SK-N-MC (cell line): ENCODE results near the gene DSCAML1.

Experiments used
- DNase-seq: peaks from one replicate; pipeline ENCODE4 v3.0.0-alpha.2; 2011; ENCODE audit warnings: low read depth, low spot score
- H3K27ac ChIP-seq: fragments of 200-600 bp; sonication (generic); 2 replicates; pipeline ENCODE4 v1.5.1; 2016; ENCODE audit warnings: mixed run types
- H3K36me3 ChIP-seq: fragments of 200-600 bp; sonication (generic); 2 replicates; pipeline ENCODE4 v1.6.1; 2017; ENCODE audit warnings: antibody characterized with exemption, low read length, mixed read lengths; ENCODE audit not compliant: insufficient read depth
- H3K4me3 ChIP-seq: fragments of 200-600 bp; sonication (generic); 2 replicates; pipeline ENCODE4 v1.5.1; 2016
- H3K9ac ChIP-seq: fragments of 200-600 bp; sonication (generic); 2 replicates; pipeline ENCODE4 v1.8.0; 2017; ENCODE audit warnings: mixed run types, mixed read lengths; ENCODE audit not compliant: insufficient read length
- H3K9me3 ChIP-seq: fragments of 200-600 bp; sonication (generic); 2 replicates; pipeline ENCODE4 v1.6.1; 2017; ENCODE audit warnings: low read depth, mild to moderate bottlenecking, antibody characterized with exemption, low read length, moderate library complexity, mixed read lengths
- EZH2 ChIP-seq: fragments of 200-600 bp; sonication (generic); IDR thresholded peaks from one replicate; pipeline ENCODE4 v1.6.1; 2017; ENCODE audit warnings: antibody characterized with exemption
- FOXP2 ChIP-seq: optimal IDR thresholded peaks from 2 replicates; pipeline ENCODE3; 2011; ENCODE audit warnings: mild to moderate bottlenecking, moderate library complexity; ENCODE audit not compliant: insufficient read depth; ENCODE audit errors: extremely low read length, control extremely low read depth
- POLR2AphosphoS5 ChIP-seq: IDR thresholded peaks from 2 replicates; pipeline ENCODE4 v1.6.1; 2012; ENCODE audit warnings: mild to moderate bottlenecking, low read depth, low read length, borderline replicate concordance

Gene DSCAML1

DNA sequence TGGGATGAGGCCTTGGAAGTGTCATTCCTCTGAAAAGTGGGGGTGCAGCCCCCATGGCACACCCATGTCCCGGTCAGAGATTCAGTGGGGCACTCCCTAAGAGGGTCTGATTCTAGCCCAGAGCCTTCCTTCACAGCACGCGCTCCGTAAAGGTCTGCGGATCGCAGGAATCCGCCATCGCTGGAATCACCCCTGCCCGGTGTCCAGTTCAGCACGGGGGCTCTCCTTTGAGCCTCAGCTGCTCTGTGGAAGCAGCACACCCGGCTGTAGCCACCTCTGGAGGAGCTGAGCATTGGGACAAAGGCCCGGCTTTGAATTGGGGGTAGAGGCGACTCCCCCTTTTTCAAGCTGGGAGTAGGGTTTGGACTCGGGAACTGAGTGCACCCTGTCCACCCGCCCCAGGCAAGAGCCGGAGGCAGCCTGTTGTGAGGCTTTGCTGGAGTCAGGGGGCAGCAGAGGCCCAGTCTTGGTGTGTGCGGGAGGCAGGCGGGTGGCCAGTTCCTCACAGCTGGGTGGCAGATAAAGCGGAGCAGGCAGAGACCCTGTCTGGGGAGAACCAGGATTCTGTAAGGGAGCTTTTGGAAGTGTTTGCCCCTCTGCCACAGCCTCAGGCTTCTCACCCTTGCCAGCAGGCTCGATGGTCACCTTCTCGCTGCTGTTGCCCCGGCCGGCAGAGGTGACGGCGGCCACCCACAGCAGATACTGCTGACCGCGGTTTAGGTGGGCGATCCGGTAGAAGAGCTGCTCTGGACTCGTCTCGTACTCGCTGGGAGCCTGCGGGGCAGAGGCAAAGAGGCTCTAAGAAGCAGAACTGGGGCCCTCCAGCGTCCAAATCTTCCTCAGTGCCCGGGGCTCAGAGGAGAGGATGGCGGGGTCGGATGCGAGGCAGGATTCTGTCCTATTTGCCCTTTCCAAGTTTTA lies 353.5 kb downstream of the DSCAML1 start:
- Histone ChIP-seq H3K9me3 (no peaks in the 10 kb centered on the region), H3K9ac (no peak overlapping the region), H3K36me3 (no peaks in the 10 kb centered on the region), H3K4me3 (no peak overlapping the region), H3K27ac (no peak overlapping the region)
- DNase-seq: no peak
- TF ChIP-seq EZH2 (no peak), FOXP2 (no peak), POLR2AphosphoS5 (no peak)

DNA sequence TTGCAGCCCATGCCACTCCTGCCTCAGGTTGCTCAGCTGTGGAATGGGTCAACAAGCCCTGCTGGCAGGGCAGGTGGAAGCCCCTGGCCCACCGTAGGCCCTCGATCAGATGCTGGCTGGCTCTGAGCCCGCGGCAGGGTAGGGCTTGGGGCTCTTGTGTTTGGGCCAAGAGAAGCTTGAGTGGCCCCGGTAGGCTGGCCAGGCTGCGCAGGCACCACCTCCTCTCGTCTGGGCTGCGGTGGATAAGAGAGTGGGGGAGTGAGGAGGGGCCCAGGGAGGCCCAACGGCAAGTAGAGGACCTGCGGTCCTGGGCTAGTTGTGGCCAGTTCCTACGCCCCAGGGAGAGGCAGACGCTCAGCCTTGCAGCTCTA lies 354.2 kb downstream of the DSCAML1 start:
- H3K36me3 ChIP-seq: no peaks in the 10 kb centered on the region
- no peak overlapping the region for H3K9ac ChIP-seq
- no peak for DNase-seq
- no peaks in the 10 kb centered on the region for H3K9me3 ChIP-seq
- TF ChIP-seq FOXP2 (no peak), POLR2AphosphoS5 (no peak), EZH2 (no peak)
- H3K4me3 ChIP-seq: no peak overlapping the region
- H3K27ac ChIP-seq: no peak overlapping the region

DNA sequence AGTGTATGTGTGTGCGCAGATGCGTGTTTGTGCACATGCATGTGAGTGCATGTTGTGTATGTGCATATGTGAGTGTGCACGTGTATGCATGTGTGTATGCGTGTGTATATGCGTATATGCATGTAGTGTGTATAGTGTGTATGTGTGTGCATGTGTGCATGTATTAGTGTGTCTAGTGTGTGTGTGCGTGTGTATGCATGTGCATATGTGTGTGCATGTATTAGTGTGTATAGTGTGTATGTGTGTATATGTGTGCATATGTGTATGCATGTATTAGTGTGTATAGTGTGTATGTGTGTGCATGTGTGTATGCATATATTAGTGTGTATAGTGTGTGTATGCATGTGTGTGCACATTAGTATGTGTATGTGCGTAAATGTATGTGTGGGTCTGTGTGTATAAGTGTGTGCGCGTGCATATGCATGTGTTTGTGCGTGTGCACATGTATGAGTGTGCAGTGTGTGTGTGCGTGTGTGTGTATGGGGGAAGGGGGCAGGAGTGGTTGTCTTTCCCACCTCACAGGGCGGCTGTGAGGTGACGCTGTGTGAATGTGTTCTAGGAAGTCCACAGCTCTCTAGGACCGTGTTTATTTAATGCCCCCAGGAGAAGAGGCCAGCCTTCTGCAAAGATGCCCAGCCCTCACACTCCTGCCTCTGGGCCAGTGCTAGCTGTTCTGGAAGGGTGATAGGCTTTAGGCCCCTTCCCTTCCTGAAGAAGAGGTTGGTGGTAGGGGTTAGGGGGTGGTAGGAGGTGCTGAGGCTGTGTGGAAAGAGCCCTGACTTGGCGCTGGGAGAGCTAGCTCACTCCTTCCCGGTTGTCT lies 354.8 kb downstream of the DSCAML1 start:
- Histone ChIP-seq H3K9me3 (no peaks in the 10 kb centered on the region), H3K36me3 (no peaks in the 10 kb centered on the region), H3K27ac (no peak overlapping the region), H3K4me3 (no peak overlapping the region), H3K9ac (no peak overlapping the region)
- no peak for DNase-seq
- TF ChIP-seq FOXP2 (no peak), EZH2 (no peak), POLR2AphosphoS5 (no peak)

DNA sequence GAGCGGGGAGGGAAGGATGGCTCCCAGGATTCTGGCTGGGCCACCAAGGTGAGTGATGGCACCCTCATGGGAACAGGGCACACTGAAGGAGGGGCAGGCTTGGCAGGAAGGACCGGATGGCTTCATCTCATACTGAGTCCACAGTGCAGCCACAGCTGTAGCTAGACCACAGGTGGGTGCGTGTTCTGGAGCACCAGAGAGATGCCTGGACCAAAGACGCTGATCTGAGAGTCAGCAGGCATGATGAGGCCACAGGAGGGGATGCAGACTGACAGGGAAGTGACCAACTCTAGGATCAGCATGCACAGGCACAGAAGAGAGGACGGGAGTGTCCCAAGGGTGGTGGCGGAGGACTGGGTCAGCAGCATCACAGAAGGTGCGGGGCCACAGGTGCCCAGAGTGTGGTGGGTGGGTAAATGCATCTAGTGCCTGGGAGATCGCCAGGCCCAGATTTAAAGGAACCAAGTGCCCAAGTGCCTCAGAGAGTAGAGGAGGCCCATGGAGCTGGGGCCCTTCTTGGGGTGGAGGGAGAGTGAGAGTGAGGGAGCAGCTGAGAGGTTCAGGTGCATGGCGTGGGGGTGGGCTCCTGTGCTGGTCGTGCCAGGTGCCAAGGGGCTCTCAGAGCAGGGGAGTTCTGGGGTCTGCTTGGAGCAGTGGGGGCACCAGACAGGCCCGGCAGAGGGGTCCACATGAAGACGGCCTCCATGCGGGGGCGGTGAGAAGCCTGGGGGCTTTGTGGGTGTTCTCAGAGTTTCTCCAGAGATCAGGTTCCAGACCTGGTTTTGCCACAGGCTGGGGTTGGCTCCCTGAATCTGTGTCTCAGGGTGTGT lies 355.7 kb downstream of the DSCAML1 start:
- H3K27ac ChIP-seq: no peak overlapping the region
- no peak overlapping the region for H3K4me3 ChIP-seq
- TF ChIP-seq POLR2AphosphoS5: no peak
- TF ChIP-seq EZH2: no peak
- no peak for TF ChIP-seq FOXP2
- H3K9ac ChIP-seq: no peak overlapping the region
- DNase-seq: no peak
- no peaks in the 10 kb centered on the region for H3K9me3 ChIP-seq
- H3K36me3 ChIP-seq: no peaks in the 10 kb centered on the region

DNA sequence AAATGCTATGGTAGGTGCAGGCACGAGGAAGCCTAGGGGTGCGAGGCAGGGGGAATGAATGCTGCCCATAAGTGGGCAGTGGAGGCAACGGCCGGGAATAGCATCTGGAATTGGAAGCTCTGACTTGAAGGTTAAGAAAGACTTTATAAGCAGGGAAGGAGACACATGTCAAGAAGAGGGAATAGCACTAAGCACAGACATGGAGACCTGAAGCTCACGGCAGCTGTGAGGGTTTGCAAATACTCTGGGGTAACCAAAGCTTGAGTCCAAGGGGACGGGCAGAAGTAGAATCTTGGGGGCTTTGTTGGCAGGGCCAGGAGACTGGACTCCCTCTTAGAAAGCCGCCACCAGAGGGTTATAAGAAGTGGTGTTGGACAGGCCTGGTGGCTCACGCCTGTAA lies 356.8 kb downstream of the DSCAML1 start:
- Histone ChIP-seq H3K36me3 (no peaks in the 10 kb centered on the region), H3K27ac (no peak overlapping the region), H3K9me3 (no peaks in the 10 kb centered on the region), H3K9ac (no peak overlapping the region), H3K4me3 (no peak overlapping the region)
- no peak for DNase-seq
- no peak for TF ChIP-seq EZH2
- TF ChIP-seq POLR2AphosphoS5: no peak
- TF ChIP-seq FOXP2: no peak

DNA sequence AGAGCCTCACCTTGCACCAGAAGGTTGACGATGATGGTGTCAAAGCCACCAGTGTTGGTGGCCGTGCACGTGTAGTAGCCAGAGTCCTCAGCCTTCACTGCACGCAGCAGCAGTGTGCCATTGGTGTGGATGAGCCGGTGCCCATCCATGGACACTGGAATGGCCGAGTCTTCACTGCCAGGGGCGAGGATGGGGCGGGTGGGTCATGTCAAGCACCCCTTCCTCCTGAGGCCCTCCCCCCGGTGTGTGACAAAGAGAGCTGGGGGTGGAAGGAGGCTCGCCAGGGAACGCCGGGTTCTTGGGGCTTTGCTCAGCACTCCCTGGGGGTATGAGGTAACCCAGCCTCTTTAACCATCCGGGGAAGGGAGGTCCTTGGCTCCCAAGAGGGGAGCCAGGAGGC lies 357.8 kb downstream of the DSCAML1 start:
- Histone ChIP-seq H3K9ac (no peak overlapping the region), H3K4me3 (no peak overlapping the region), H3K9me3 (no peaks in the 10 kb centered on the region), H3K36me3 (no peaks in the 10 kb centered on the region), H3K27ac (no peak overlapping the region)
- no peak for DNase-seq
- TF ChIP-seq FOXP2 (no peak), POLR2AphosphoS5 (no peak), EZH2 (no peak)

DNA sequence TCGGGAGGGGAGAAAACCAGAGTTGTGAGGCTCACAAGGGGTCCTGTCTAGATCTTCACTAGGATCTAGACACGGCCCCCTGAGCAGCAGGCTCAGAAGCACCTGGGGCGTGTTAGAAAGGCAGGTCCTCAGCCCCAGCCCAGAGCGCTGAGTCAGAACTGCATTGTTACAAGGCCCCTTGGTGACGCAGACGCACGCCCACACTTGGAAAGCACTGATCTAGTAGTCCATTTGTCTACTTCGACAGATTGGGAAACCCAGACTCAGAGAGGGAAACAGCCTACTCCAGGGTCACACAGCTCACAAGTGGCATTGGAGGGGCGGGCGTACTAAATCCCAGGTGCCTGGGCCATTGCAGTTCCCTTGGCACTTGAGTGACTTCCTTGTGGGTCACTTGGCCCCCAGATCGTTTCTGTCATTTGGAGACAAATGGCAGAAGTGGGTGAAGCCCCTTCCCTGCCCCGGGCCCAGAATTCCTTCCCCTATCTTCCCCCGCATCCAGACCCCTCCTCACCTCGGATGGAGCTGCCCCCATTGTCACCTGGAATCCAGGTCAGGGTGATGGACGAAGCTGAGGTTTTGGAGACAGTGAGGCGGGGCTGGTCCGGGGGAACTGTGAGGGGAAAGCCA lies 358.5 kb downstream of the DSCAML1 start:
- no peak for DNase-seq
- TF ChIP-seq EZH2: no peak
- TF ChIP-seq POLR2AphosphoS5: no peak
- no peak for TF ChIP-seq FOXP2
- H3K9me3 ChIP-seq: no peaks in the 10 kb centered on the region

More for the DNA sequence above, 358.5 kb downstream of the DSCAML1 start:
- no peak overlapping the region for H3K9ac ChIP-seq
- no peaks in the 10 kb centered on the region for H3K36me3 ChIP-seq
- no peak overlapping the region for H3K4me3 ChIP-seq
- no peak overlapping the region for H3K27ac ChIP-seq
